BLaER1 treated with 17β-estradiol and CSF1 and Interleukin-3, amounts not matched to agents 10 nM and 100 nM (cell line): ENCODE measurements around the gene PRG3.

Source experiments
- H3K27ac ChIP-seq, 11 experiments: shearing (Covaris generic); formaldehyde crosslinking; 2 replicates each; pipeline ENCODE4 v1.8.1; 2022
- H3K27me3 ChIP-seq, 11 experiments: shearing (Covaris generic); formaldehyde crosslinking; 2 replicates each; pipeline ENCODE4 v1.8.1; 2022
- H3K36me3 ChIP-seq, 11 experiments: shearing (Covaris generic); formaldehyde crosslinking; 2 replicates each; pipeline ENCODE4 v1.8.1; 2022
- H3K4me1 ChIP-seq, 10 experiments: shearing (Covaris generic); formaldehyde crosslinking; 2 replicates each; pipeline ENCODE4 v1.8.1; 2022
- H3K4me2 ChIP-seq, 11 experiments: shearing (Covaris generic); formaldehyde crosslinking; 2 replicates each; pipeline ENCODE4 v1.8.1; 2022
- H3K4me3 ChIP-seq, 10 experiments: shearing (Covaris generic); formaldehyde crosslinking; 2 replicates each; pipeline ENCODE4 v1.8.1; 2022
- H3K9ac ChIP-seq, 11 experiments: shearing (Covaris generic); formaldehyde crosslinking; 2 replicates each; pipeline ENCODE4 v1.8.1; 2022
- H3K9me3 ChIP-seq, 11 experiments: shearing (Covaris generic); formaldehyde crosslinking; replicated peaks in 1 of 11; 2 replicates each; pipeline ENCODE4 v1.8.1; 2022
- H4K20me1 ChIP-seq, 11 experiments: shearing (Covaris generic); formaldehyde crosslinking; 2 replicates each; pipeline ENCODE4 v1.8.1; 2022
- Cebpa-rat ChIP-seq, 11 experiments: shearing (Covaris generic); IDR thresholded peaks; 2 replicates each; pipeline ENCODE4 v1.8.1; 2022

PRG3 gene

DNA sequence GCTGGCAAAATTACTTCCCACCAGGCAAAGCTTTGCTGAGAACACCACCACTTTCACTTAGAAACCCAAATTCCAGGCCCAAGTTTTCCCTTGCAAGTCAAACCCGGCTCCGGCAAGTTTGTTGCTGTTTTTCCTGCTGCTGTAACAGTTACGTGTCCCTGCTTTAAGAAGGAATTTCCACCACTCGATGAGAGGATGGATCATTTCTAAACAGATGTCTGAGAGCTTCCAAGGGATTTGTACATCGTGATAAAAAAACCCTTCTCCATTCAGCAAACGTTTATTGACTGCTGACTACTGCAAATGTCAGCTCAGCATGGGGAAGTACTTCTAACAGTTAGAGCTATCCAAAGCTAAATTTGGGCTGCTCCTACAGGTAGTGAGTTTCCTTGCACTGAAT lies 23.1 kb downstream of the PRG3 start:
- TF ChIP-seq Cebpa-rat (IDR thresholded peaks at IDR 0.05) = no peak
- Histone ChIP-seq H3K4me3 (no peak overlapping the region), H3K27ac (no peak overlapping the region), H3K9ac (no peak overlapping the region), H4K20me1 (no peaks in the 10 kb centered on the region), H3K27me3 (no peaks in the 10 kb centered on the region), H3K36me3 (no peaks in the 10 kb centered on the region), H3K4me2 (peak overlapping the region in 3 of 11 experiments; percentile 40 to 78 (median 54); a peak in 4 of 22 replicates), H3K4me1 (peaks cover 41 to 65% (median 52%) of the 10 kb centered on the region in 10 experiments), H3K9me3 (0 out of 22 replicates have a peak, but pooled peaks cover 0 to 1% (median 0%) of the 10 kb centered on the region in 11 experiments)

DNA sequence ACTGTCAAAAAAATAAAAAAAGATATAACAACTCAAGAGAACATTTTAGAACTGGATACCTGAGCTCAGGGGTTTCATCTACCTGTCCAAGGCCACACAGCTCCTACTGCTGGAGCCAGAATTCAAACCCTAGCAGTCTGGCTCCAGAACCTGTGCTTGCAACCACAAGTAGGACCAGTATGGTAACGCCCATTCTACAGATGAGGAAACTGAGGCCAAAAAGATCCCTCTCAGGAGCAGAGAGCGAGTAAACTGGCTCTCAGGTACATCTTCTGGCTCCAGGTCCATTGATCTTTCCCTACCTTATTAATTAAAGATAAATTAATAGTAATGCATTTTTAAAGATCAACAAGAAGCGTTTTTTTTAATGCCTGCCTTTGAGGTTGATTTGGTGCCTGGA lies 23.6 kb downstream of the PRG3 start:
- 0 out of 22 replicates have a peak overlapping the region, but pooled peaks of 1 of the 11 experiments have one; percentile 1 for H3K27ac ChIP-seq
- no peaks in the 10 kb centered on the region for H3K36me3 ChIP-seq
- no peaks in the 10 kb centered on the region for H3K27me3 ChIP-seq
- H3K9ac ChIP-seq = no peak overlapping the region
- peaks cover 0 to 7% (median 5%) of the 10 kb centered on the region in 11 experiments; a peak in 6 of 22 replicates for H3K9me3 ChIP-seq
- H4K20me1 ChIP-seq = no peaks in the 10 kb centered on the region
- TF ChIP-seq Cebpa-rat (IDR thresholded peaks at IDR 0.05) = no peak
- peak overlapping the region in 7 of 11 experiments; percentile 54 to 87 (median 75); a peak in 7 of 22 replicates for H3K4me2 ChIP-seq
- peaks cover 43 to 65% (median 52%) of the 10 kb centered on the region in 10 experiments for H3K4me1 ChIP-seq
- no peak overlapping the region for H3K4me3 ChIP-seq

DNA sequence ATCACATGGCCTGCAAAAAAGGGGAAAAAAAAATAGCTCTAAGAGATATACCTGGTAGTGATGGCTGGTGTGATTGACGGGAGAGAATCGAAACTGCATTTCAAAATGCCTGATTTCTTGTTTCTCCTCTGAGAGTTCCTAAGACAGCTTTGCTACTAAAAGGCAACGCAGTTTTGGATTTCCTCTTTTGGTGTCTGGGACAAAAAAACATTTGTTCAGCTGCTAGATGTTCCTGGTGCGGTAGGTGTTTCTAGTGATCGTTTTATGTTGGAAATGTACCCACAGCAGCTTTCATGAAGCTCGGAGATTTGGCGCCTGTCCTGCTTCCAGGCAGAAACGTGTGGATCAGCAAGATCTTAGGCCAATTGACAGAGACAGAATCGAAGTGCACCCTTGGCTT lies 24.7 kb downstream of the PRG3 start:
- Histone ChIP-seq H3K27me3 (no peaks in the 10 kb centered on the region), H3K9ac (peak overlapping the region in 10 of 11 experiments; percentile 2 to 72 (median 28); a peak in 15 of 22 replicates), H3K4me2 (peak overlapping the region; percentile 70 to 87 (median 75)), H3K36me3 (no peaks in the 10 kb centered on the region), H3K4me3 (no peak overlapping the region), H4K20me1 (no peaks in the 10 kb centered on the region), H3K27ac (peak overlapping the region in 10 of 11 experiments; percentile 16 to 82 (median 60); a peak in 18 of 22 replicates), H3K9me3 (peaks cover 6 to 15% (median 12%) of the 10 kb centered on the region in 11 experiments), H3K4me1 (peaks cover 43 to 65% (median 52%) of the 10 kb centered on the region in 10 experiments)
- no peak for TF ChIP-seq Cebpa-rat (IDR thresholded peaks at IDR 0.05)

DNA sequence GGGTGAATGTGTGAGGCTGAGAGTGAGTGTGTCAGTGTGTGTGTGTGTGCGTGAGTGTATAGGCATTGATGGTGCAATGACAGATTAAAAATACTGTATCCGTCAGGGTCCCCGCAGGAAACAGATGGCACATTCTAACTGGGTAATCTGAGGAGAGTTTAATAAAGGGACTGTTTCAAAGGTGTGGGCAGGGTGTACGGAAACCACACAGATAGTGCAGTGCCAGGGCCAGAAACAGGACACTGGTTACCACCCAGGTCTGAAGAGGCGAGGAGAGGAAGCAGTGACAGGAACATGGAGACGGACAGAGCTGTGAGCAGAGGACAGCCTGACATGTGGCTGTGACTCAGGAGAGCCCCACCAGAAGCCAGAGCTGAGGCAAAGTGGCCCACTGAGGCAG lies 26.3 kb downstream of the PRG3 start:
- 0 out of 20 replicates have a peak overlapping the region, but pooled peaks of 1 of the 10 experiments have one; percentile 15 for H3K4me3 ChIP-seq
- H3K9me3 ChIP-seq = peaks cover 14 to 29% (median 21%) of the 10 kb centered on the region in 11 experiments
- peak overlapping the region in 9 of 11 experiments; percentile 43 to 82 (median 72); a peak in 17 of 22 replicates for H3K27ac ChIP-seq
- H3K36me3 ChIP-seq = no peaks in the 10 kb centered on the region
- peak in 4 of 11 experiments; percentile 41 to 48 (median 44); a peak in 1 of 22 replicates for TF ChIP-seq Cebpa-rat (IDR thresholded peaks at IDR 0.05)
- no peaks in the 10 kb centered on the region for H3K27me3 ChIP-seq
- H4K20me1 ChIP-seq = no peaks in the 10 kb centered on the region
- peak overlapping the region in 10 of 11 experiments; percentile 37 to 72 (median 54); a peak in 15 of 22 replicates for H3K9ac ChIP-seq
- H3K4me2 ChIP-seq = peak overlapping the region; percentile 70 to 87 (median 75)
- peaks cover 43 to 65% (median 53%) of the 10 kb centered on the region in 10 experiments for H3K4me1 ChIP-seq

DNA sequence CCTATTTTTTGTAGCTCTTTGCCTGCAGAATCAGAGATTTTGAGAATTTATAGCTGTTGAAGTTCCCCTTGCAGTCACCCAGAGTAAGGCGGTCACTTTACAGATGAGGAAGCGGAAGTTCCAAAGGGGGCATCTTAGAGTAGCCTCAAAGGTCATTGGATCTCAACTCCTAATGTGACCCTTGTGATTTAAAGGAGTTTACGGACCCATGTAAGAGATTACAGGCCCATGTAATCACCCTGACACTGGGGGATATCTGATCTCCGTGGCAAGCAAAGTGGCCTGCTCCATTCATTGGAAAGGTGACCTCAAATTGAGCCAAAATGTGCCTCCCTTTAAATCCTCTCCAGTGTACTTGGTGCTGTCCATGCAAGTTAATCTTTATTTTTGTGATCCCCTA lies 27.1 kb downstream of the PRG3 start:
- H4K20me1 ChIP-seq = no peaks in the 10 kb centered on the region
- H3K4me2 ChIP-seq = peak overlapping the region in 10 of 11 experiments; percentile 70 to 87 (median 76); a peak in 20 of 22 replicates
- no peaks in the 10 kb centered on the region for H3K27me3 ChIP-seq
- H3K4me1 ChIP-seq = peaks cover 43 to 57% (median 47%) of the 10 kb centered on the region in 10 experiments
- peaks cover 14 to 29% (median 21%) of the 10 kb centered on the region in 11 experiments for H3K9me3 ChIP-seq
- no peak for TF ChIP-seq Cebpa-rat (IDR thresholded peaks at IDR 0.05)
- peak overlapping the region in 10 of 11 experiments; percentile 25 to 82 (median 68); a peak in 17 of 22 replicates for H3K27ac ChIP-seq
- H3K4me3 ChIP-seq = no peak overlapping the region
- H3K36me3 ChIP-seq = no peaks in the 10 kb centered on the region
- H3K9ac ChIP-seq = peak overlapping the region in 8 of 11 experiments; percentile 41 to 72 (median 56); a peak in 14 of 22 replicates

DNA sequence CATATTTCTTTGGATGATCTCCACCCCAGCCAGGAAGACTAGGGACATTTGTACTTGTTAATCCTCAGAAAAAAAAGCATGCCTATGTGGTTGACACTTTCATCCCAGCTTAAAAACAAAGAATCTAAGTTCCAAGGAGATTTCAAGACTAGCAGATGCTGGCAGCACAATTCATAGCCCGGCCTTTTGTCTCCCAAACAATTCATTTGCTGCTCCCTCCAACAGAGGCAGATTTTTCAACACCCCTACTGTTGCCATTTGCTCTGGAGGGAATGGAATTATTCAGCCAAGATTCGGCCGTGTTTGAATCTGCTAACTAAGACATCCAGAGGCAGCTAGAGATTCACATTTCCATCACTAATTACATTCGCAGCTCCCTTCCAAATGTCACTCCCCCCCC lies 27.5 kb downstream of the PRG3 start:
- H3K27me3 ChIP-seq = no peaks in the 10 kb centered on the region
- peak overlapping the region in 6 of 11 experiments; percentile 52 to 82 (median 77); a peak in 9 of 22 replicates for H3K27ac ChIP-seq
- H4K20me1 ChIP-seq = no peaks in the 10 kb centered on the region
- H3K4me1 ChIP-seq = peaks cover 40 to 53% (median 44%) of the 10 kb centered on the region in 10 experiments
- peak overlapping the region in 7 of 11 experiments; percentile 73 to 87 (median 82); a peak in 12 of 22 replicates for H3K4me2 ChIP-seq
- peaks cover 14 to 29% (median 21%) of the 10 kb centered on the region in 11 experiments for H3K9me3 ChIP-seq
- no peaks in the 10 kb centered on the region for H3K36me3 ChIP-seq
- TF ChIP-seq Cebpa-rat (IDR thresholded peaks at IDR 0.05) = no peak
- peak overlapping the region in 2 of 11 experiments; percentile 53 to 72; a peak in 2 of 22 replicates for H3K9ac ChIP-seq
- H3K4me3 ChIP-seq = no peak overlapping the region

DNA sequence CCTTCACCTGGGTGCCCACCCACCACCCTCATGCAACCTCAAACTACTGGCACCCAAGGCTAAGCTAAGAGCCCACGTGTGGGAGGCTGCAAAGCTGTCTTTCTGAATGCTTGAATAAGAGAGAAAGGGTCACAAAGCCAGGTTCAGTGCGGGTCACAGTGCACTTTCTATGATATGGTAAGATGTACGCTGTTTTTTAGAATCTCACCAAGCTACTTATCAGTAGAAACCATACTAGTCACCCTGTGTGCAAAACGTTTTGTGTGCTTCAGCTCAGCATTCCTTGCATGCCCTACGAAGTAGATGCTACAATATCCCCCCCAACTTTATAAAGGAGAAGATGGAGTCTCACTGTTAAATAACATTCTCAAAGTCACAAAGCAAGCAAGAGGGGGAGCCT lies 27.9 kb downstream of the PRG3 start:
- Histone ChIP-seq H3K9me3 (peaks cover 14 to 29% (median 21%) of the 10 kb centered on the region in 11 experiments), H3K4me2 (peak overlapping the region in 5 of 11 experiments; percentile 75 to 87 (median 86); a peak in 3 of 22 replicates), H3K4me3 (no peak overlapping the region), H3K4me1 (peaks cover 40 to 49% (median 45%) of the 10 kb centered on the region in 10 experiments), H3K36me3 (no peaks in the 10 kb centered on the region), H3K27ac (peak overlapping the region in 5 of 11 experiments; percentile 65 to 82 (median 78); a peak in 8 of 22 replicates), H4K20me1 (no peaks in the 10 kb centered on the region), H3K9ac (0 out of 22 replicates have a peak overlapping the region, but pooled peaks of 1 of the 11 experiments have one; percentile 72), H3K27me3 (no peaks in the 10 kb centered on the region)
- TF ChIP-seq Cebpa-rat (IDR thresholded peaks at IDR 0.05) = no peak

DNA sequence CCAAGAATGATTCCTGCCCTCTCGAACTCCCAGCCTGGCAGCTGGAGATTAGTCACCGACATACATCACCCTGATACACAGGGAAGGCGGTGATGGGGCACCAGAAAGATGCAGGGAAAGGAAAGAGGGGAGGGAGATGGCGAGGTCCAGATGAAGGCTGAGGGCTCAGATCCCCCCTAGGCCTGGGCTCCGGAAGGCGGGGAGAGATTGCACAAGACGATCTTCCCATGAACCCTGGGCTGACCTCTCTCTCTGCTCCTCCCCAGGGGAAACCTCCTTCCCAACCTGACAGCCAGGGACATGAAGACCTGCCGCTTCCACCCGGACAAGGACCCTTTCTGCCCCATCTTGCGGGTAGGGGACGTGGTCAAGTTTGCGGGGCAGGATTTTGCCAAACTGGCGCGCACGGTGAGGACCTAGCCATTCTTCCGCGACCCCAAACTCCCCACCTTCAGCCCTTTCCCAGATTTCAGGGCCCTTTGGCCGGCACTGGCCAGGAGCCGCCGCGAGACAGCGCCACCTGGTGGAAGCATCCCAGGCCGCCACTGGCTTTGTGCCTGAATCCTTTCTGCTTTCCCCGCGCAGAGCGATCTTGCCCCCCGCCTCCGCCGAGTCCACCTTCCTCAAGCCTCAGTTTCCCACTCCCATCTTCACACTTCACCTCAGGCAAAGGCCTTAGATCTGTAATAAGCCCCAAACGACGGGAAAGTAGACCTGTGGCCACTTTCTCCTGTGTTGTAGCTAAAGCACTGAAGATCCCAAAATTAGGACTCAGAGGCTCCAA lies 31.3 kb downstream of the PRG3 start:
- Histone ChIP-seq H3K4me3 (no peak overlapping the region), H3K9ac (no peak overlapping the region)

More for the DNA sequence above, 31.3 kb downstream of the PRG3 start:
- H3K4me2 ChIP-seq = no peak overlapping the region; a peak in 1 of 22 replicates
- H3K27me3 ChIP-seq = no peaks in the 10 kb centered on the region
- H3K36me3 ChIP-seq = no peaks in the 10 kb centered on the region
- H3K9me3 ChIP-seq = peaks cover 14 to 29% (median 21%) of the 10 kb centered on the region in 11 experiments
- TF ChIP-seq Cebpa-rat (IDR thresholded peaks at IDR 0.05) = no peak
- no peaks in the 10 kb centered on the region for H4K20me1 ChIP-seq
- peaks cover 10 to 28% (median 20%) of the 10 kb centered on the region in 10 experiments for H3K4me1 ChIP-seq
- H3K27ac ChIP-seq = no peak overlapping the region
